ENCODE measurements around the gene NAALADL2.

DNA sequence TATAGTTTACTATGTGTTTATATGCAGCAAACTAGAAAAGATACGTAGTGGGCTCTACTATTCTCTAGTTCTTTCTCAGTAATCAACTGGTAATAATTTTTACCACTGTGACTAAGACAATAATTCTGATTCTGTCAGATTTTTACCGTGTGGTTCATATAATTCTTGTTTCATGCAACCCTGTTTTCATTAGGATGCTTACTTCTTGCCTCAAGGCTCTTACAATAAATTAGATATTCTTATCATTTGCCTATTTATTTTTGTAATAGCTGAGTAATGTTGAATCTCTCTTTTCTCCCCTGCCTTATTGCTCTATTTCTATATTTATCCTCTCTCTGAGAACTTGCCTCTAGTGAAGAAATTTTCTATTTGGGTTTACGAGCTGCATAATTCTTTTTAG is 524.7 kb downstream of the NAALADL2 start:
- TF ChIP-seq, protein P1, sequence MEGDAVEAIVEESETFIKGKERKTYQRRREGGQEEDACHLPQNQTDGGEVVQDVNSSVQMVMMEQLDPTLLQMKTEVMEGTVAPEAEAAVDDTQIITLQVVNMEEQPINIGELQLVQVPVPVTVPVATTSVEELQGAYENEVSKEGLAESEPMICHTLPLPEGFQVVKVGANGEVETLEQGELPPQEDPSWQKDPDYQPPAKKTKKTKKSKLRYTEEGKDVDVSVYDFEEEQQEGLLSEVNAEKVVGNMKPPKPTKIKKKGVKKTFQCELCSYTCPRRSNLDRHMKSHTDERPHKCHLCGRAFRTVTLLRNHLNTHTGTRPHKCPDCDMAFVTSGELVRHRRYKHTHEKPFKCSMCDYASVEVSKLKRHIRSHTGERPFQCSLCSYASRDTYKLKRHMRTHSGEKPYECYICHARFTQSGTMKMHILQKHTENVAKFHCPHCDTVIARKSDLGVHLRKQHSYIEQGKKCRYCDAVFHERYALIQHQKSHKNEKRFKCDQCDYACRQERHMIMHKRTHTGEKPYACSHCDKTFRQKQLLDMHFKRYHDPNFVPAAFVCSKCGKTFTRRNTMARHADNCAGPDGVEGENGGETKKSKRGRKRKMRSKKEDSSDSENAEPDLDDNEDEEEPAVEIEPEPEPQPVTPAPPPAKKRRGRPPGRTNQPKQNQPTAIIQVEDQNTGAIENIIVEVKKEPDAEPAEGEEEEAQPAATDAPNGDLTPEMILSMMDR (IDR thresholded peaks at IDR 0.05; ENCODE audit: borderline replicate concordance, extremely low read depth, low read length, poor library complexity, severe bottlenecking): no peak
- no peak for TF ChIP-seq EZH2 (IDR thresholded peaks at IDR 0.05; ENCODE audit: borderline replicate concordance, low read depth, low read length, severe bottlenecking)

Data from DND-41 (cell line).